ENCODE measurements around the gene GSTM3.
"Not testable (repeated sequence)": the region's sequence is repeated elsewhere in the genome, so short reads cannot be mapped to it uniquely, and the experiment has no call there.

The GSTM3 gene

DNA sequence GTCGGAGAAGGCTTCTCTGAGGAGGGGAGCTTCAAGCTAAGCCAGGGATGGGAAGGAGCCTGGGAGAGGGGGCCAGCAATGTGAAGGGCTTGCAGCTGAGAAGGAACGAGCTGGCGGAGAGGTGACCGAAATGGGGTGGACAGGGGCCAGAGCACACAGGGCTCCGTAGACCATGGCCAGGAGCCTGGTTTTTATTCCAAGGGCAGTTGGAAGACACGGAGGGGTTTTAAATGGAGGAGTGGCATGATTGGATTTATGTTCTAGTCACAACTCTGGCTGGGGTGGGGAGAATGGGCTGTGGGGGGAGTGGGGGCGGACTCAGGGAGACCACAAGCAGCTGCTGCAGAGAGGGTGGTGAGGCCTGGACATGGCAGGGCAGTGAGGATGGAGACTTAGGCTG lies 28.0 kb upstream of the GSTM3 start:
- H3K4me1 Mint-ChIP-seq, result peaks cover 20% of the 10 kb centered on the region
- no peak for DNase-seq

DNA sequence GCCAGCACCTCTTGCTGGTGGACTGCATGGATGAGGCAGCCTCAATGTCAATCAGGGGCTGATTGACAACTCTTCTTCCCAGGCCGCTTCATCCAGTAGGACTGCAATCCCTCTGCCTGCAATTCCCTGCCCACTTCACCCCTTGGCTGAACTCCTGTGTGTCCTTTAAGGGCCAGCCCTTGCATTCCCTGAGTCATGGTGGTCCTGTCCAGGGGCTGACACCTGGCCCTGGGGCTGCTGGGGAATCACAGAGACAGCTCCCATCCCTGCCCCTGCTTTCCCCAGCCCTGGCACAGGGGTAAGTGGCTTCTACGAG lies 27.5 kb upstream of the GSTM3 start:
- Mint-ChIP-seq H3K27me3 (ENCODE audit: low read depth, poor library complexity) (no peaks in the 10 kb centered on the region), H3K27ac (no peak overlapping the region), H3K4me3 (no peak overlapping the region), H3K36me3 (ENCODE audit: low read depth) (no peaks in the 10 kb centered on the region), H3K4me1 (peaks cover 15% of the 10 kb centered on the region), H3K9me3 (no peaks in the 10 kb centered on the region)
- TF ChIP-seq CTCF (IDR thresholded peaks at IDR 0.05), result no peak
- no peak for DNase-seq

More for the DNA sequence above, 28.0 kb upstream of the GSTM3 start:
- no peak for TF ChIP-seq CTCF (IDR thresholded peaks at IDR 0.05)
- no peak overlapping the region for H3K4me3 Mint-ChIP-seq
- no peaks in the 10 kb centered on the region for H3K27me3 Mint-ChIP-seq (ENCODE audit: low read depth, poor library complexity)
- H3K9me3 Mint-ChIP-seq, result no peaks in the 10 kb centered on the region
- no peak overlapping the region for H3K27ac Mint-ChIP-seq
- no peaks in the 10 kb centered on the region for H3K36me3 Mint-ChIP-seq (ENCODE audit: low read depth)

GRCh38 chr1:109767637-109768334 lies 26.9 kb upstream of the GSTM3 start:
- H3K27me3 Mint-ChIP-seq (ENCODE audit: low read depth, poor library complexity), result no peaks in the 10 kb centered on the region
- H3K27ac Mint-ChIP-seq, result no peak overlapping the region
- peaks cover 18% of the 10 kb centered on the region for H3K4me1 Mint-ChIP-seq
- H3K36me3 Mint-ChIP-seq (ENCODE audit: low read depth), result no peaks in the 10 kb centered on the region
- no peak for TF ChIP-seq CTCF (IDR thresholded peaks at IDR 0.05)
- DNase-seq, result no peak
- H3K4me3 Mint-ChIP-seq, result no peak overlapping the region
- no peaks in the 10 kb centered on the region for H3K9me3 Mint-ChIP-seq

- H3K27ac Mint-ChIP-seq; H3K27me3 Mint-ChIP-seq (ENCODE audit: low read depth, poor library complexity); H3K36me3 Mint-ChIP-seq (ENCODE audit: low read depth); H3K4me3 Mint-ChIP-seq; DNase-seq; H3K9me3 Mint-ChIP-seq: not testable (repeated sequence)
- peaks cover 20% of the 10 kb centered on the region for H3K4me1 Mint-ChIP-seq
These were observed 26.3 kb upstream of the GSTM3 start for GRCh38 chr1:109766991-109767636.

DNA sequence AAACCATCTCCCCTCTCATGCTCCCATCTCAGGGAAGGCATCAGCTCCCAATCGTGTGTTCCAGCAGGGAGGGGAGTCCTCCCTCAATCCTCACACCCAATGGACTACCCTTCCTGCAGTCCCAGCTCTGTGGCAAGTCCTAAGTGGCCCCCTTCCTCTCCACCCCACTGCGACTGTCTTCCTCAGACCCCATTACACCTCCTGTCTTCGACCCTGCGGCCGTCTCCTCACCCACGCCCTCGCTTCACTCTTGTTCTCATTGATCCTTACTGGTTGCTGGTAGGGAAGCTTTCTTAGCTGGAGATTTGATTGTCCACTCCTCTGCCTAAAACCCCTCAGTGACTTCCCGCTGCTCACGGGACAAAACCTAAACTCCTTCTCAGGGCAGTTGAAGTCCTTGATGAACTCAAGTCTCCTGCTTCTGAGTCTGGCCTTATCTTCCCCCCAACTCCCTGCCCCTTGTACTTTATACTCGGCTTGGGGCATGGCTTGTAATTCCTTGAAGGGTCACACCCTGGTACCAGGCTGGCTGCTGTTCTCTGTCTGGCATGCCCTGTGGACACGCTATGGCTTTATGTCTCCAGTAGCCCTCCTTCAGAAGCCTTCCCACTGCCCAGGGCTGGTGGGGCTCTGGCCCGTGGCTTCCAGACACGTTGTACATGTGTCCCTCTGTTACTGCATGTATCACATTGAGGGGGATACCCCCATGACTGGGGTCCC lies 25.2 kb upstream of the GSTM3 start:
- Mint-ChIP-seq H3K9me3 (no peaks in the 10 kb centered on the region), H3K36me3 (ENCODE audit: low read depth) (no peaks in the 10 kb centered on the region), H3K4me1 (peaks cover 18% of the 10 kb centered on the region), H3K27ac (no peak overlapping the region), H3K4me3 (no peak overlapping the region), H3K27me3 (ENCODE audit: low read depth, poor library complexity) (peaks cover 3% of the 10 kb centered on the region)
- no peak for TF ChIP-seq CTCF (IDR thresholded peaks at IDR 0.05)
- no peak for DNase-seq

DNA sequence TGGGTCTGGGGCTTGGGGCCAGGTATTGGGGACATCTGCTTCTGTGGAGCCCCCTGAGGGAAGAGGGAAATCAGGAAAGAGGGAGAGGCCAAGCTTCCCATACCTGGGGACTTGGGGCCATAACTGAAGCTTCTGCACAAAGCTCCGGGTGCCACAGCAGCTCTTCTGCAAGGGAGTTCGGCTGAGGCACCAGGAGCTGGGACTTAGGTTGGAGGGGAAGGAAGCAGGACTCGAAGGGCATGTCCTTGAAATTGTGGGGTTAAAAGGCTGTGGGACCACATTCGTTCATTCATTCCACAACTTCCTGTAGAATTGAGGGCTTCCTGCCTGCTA lies 24.6 kb upstream of the GSTM3 start:
- no peaks in the 10 kb centered on the region for H3K9me3 Mint-ChIP-seq
- H3K4me1 Mint-ChIP-seq, result peaks cover 21% of the 10 kb centered on the region
- no peak overlapping the region for H3K4me3 Mint-ChIP-seq
- no peaks in the 10 kb centered on the region for H3K36me3 Mint-ChIP-seq (ENCODE audit: low read depth)
- no peak for DNase-seq
- no peak overlapping the region for H3K27ac Mint-ChIP-seq
- TF ChIP-seq CTCF (IDR thresholded peaks at IDR 0.05), result no peak
- H3K27me3 Mint-ChIP-seq (ENCODE audit: low read depth, poor library complexity), result peaks cover 3% of the 10 kb centered on the region

Data from nephron progenitor cell (in vitro differentiated cells).